Stomach (tissue), 9 donors: ENCODE data around the gene DSEL. TPM values are rescaled to one million over a fixed set of nuclear protein-coding genes. Genes with fewer than 3 reads are reported as not detected.
A peak's percentile ranks its signal among the peaks of the same experiment; 100 is the strongest.

Source experiments
- DNase-seq, 2 donors: peaks; one replicate each; pipeline versions ENCODE4 v3.0.0 to v3.0.0-alpha.2; 2013 to 2019
- H3K27ac ChIP-seq, 5 donors: fragments of 200-600 bp in 4 of 5; sonication (generic) in 4 of 5; one replicate each; pipeline ENCODE4 v1.5.1; 2013 to 2019; ENCODE audit warnings: mild to moderate bottlenecking in 1 of 5, moderate library complexity in 1 of 5
- H3K27me3 ChIP-seq, 3 donors: fragments of 200-600 bp; sonication (generic); one replicate each; pipeline ENCODE4 v1.5.1; 2017 to 2019; ENCODE audit warnings: mixed run types in 1 of 3
- H3K36me3 ChIP-seq, 4 donors: fragments of 200-600 bp; sonication (generic); 1 replicate in 3 of 4; 2 replicates in 1 of 4; pipeline ENCODE4 v1.5.1; 2016 to 2019
- H3K4me1 ChIP-seq, 4 donors: fragments of 200-600 bp; sonication (generic); one replicate each; pipeline ENCODE4 v1.5.1; 2016 to 2019
- H3K4me3 ChIP-seq, 4 donors: fragments of 200-600 bp; sonication (generic) in 3 of 4; one replicate each; pipeline ENCODE4 v1.5.1; 2016 to 2019; ENCODE audit warnings: mild to moderate bottlenecking in 1 of 4
- H3K9me3 ChIP-seq, 4 donors: fragments of 200-600 bp; sonication (generic); one replicate each; pipeline ENCODE4 v1.5.1; 2016 to 2019
- EP300 ChIP-seq: sonication (generic); formaldehyde crosslinking; IDR thresholded peaks from one replicate; pipeline ENCODE4 v1.6.1; 2017; ENCODE audit warnings: antibody characterized with exemption
- POLR2A ChIP-seq, 4 donors: fragments of 450-650 bp; IDR thresholded peaks; one replicate each; pipeline ENCODE4 v1.6.1; 2016; ENCODE audit warnings: antibody characterized with exemption in 4 of 4, control low read depth in 2 of 4, mild to moderate bottlenecking in 1 of 4, moderate library complexity in 1 of 4
- POLR2AphosphoS5 ChIP-seq, 3 donors: sonication (generic); formaldehyde crosslinking; IDR thresholded peaks; one replicate each; pipeline ENCODE4 v1.6.1; 2016; ENCODE audit warnings: antibody characterized with exemption in 3 of 3
- WGBS, 5 donors: extraction: QIAGEN DNeasy Blood & Tissue Kit in 3 of 5; methylation state at CpG; one replicate each; pipeline versions ENCODE4 v1.1.5 to v1.1.7; 2013 to 2018; 5-methylcytosine and 5-hydroxymethylcytosine counted together
- intact Hi-C: fragments of 100-400 bp; cut with DNase I; formaldehyde crosslinking; loops from one replicate; pipeline ENCODE4 v1.15.1; 2023; ENCODE audit warnings: low total_unique reads
- polyA plus RNA-seq, 3 donors: library from polyadenylated mRNA; stranded (reverse); fragments of 200-250 nt; gene quantifications; one replicate each; pipeline ENCODE4 v1.2.3, GENCODE V29; 2013
- total RNA-seq, 5 donors: library from RNA; depleted of rRNA; stranded (reverse); fragments of >200 nt; gene quantifications; one replicate each; pipeline versions ENCODE4 v1.1.0 to v1.2.3, GENCODE V29; 2014 to 2016
- TF ChIP-seq, protein P1 (sequence below), 7 experiments: fragments of 450-650 bp in 4 of 7; fragments of 200-600 bp in 3 of 7; sonication (generic) in 3 of 7; IDR thresholded peaks; one replicate each; pipeline ENCODE4 v1.5.1; 2016 to 2019; ENCODE audit warnings: antibody characterized with exemption in 7 of 7, control low read depth in 2 of 7, mild to moderate bottlenecking in 1 of 7
- donor health status: healthy with polysubstance abuse.
- donor health status: Bipolar disorder and iron deficiency.
- donor health status: healthy.

The DSEL gene
- total and polyA plus RNA-seq, 8 donors, result 0.78 to 23.9 (median 4.6) TPM

DNA sequence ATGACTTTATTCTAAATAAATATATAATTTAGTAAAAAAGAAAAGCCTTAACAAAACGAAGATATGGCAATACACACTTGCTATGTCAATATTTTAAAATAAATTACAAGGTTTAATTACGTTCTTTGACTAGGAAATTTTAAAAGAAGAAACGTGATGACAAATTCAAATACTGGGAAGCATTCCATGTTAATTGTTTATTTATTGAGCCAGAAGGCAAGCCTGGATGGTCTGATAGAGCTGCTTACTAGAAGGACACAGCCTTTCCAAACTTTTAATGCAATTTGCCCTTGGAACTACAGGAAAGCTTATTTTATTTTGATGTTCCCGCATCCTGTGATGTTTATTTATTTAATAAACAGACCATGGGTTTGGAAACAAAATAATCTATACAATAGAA lies 33.4 kb upstream of the DSEL start:
- Histone ChIP-seq H3K4me1 (no peaks in the 10 kb centered on the region), H3K4me3 (no peak overlapping the region), H3K27me3 (no peaks in the 10 kb centered on the region), H3K36me3 (no peaks in the 10 kb centered on the region), H3K9me3 (no peaks in the 10 kb centered on the region), H3K27ac (no peak overlapping the region)
- no peak for DNase-seq
- TF ChIP-seq EP300, result no peak
- TF ChIP-seq POLR2AphosphoS5 (IDR thresholded peaks at IDR 0.05), result no peak
- TF ChIP-seq, protein P1, sequence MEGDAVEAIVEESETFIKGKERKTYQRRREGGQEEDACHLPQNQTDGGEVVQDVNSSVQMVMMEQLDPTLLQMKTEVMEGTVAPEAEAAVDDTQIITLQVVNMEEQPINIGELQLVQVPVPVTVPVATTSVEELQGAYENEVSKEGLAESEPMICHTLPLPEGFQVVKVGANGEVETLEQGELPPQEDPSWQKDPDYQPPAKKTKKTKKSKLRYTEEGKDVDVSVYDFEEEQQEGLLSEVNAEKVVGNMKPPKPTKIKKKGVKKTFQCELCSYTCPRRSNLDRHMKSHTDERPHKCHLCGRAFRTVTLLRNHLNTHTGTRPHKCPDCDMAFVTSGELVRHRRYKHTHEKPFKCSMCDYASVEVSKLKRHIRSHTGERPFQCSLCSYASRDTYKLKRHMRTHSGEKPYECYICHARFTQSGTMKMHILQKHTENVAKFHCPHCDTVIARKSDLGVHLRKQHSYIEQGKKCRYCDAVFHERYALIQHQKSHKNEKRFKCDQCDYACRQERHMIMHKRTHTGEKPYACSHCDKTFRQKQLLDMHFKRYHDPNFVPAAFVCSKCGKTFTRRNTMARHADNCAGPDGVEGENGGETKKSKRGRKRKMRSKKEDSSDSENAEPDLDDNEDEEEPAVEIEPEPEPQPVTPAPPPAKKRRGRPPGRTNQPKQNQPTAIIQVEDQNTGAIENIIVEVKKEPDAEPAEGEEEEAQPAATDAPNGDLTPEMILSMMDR (IDR thresholded peaks at IDR 0.05), result no peak
- no peak for TF ChIP-seq POLR2A (IDR thresholded peaks at IDR 0.05)
- intact Hi-C loops, result no loop called here
- WGBS, 5 donors, result 19 to 35% (median 31%) methylated on average over 4 of the region's 4 CpGs

DNA sequence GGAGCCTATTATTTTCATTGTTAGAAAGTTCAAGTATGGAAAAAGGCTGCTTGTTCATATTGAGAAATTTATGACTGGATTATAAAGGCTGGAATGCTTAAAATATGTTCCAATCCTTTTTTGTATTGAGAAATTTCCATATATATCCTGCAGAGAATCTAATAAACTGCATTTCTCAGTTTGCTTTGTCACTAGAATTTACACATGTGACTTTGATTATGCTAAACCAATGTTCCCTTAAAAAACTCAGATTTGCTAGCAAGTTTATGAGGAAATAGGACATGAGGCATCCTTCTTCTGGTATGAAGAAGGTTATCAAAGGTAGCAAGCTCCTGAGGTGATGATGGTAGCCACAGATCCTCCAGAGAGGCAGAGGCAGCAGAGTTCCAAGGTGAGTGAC lies 29.2 kb upstream of the DSEL start:
- Histone ChIP-seq H3K9me3 (no peaks in the 10 kb centered on the region), H3K27ac (no peak overlapping the region), H3K36me3 (no peaks in the 10 kb centered on the region), H3K4me3 (no peak overlapping the region), H3K27me3 (no peaks in the 10 kb centered on the region), H3K4me1 (no peaks in the 10 kb centered on the region)
- DNase-seq, result no peak
- TF ChIP-seq POLR2AphosphoS5 (IDR thresholded peaks at IDR 0.05) (no peak), EP300 (no peak)
- intact Hi-C loops, result no loop called here

DNA sequence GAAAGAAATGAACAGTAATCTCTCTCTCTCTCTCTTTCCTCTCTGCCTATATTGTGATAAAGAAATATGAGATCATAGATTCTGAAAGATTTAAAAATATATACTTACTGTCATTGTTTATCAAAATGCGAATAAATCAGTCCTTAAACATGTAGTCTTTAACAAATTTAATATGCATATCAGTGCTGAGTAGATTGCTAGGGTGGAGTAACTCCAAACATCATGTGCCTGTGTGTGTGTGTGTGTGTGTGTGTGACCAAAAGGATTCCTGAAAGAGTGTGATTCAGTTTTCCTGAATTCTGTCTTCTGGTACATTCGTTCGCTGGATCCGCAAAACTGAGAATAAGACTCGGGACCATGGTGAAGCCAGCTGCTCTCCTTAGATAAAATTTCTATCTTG lies 24.0 kb upstream of the DSEL start:
- WGBS, 5 donors, result 79 to 91% (median 87%) methylated on average over 5 of the region's 5 CpGs
- Histone ChIP-seq H3K4me3 (no peak overlapping the region), H3K4me1 (no peaks in the 10 kb centered on the region), H3K27ac (no peak overlapping the region), H3K36me3 (no peaks in the 10 kb centered on the region), H3K9me3 (no peaks in the 10 kb centered on the region), H3K27me3 (no peaks in the 10 kb centered on the region)
- no peak for DNase-seq
- TF ChIP-seq EP300 (no peak), POLR2AphosphoS5 (IDR thresholded peaks at IDR 0.05) (no peak), POLR2A (IDR thresholded peaks at IDR 0.05) (no peak)
- TF ChIP-seq, protein P1 (IDR thresholded peaks at IDR 0.05), result no peak
- intact Hi-C loops, result no loop called here

DNA sequence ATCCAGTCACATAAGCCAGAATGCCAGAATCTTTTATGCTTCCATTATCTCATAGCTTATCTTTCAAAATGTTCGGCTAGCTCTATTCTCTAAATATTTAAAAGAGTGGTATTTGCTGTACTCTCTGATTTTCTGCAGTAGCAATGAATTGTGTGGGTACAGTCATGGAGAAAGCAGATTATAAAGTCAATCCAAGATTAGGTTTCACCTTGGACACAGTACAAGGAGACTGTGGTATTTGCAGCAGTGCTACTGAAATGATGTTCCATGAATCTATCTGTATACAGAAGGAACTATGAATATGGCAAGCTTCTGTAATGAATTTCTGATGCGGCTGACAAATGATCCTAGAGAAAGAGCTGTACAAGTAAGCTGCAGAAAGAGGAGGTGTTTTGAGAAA lies 15.4 kb upstream of the DSEL start:
- no peak overlapping the region for H3K4me3 ChIP-seq
- H3K27ac ChIP-seq, result no peak overlapping the region
- no peak for DNase-seq
- no peak for TF ChIP-seq POLR2AphosphoS5 (IDR thresholded peaks at IDR 0.05)
- TF ChIP-seq POLR2A (IDR thresholded peaks at IDR 0.05), result no peak
- TF ChIP-seq, protein P1 (IDR thresholded peaks at IDR 0.05), result no peak
- TF ChIP-seq EP300, result no peak
- intact Hi-C loops, result no loop called here
- WGBS, 5 donors, result 58 to 78% (median 67%) methylated on average over 2 of the region's 2 CpGs
- no peaks in the 10 kb centered on the region for H3K4me1 ChIP-seq
- no peaks in the 10 kb centered on the region for H3K36me3 ChIP-seq
- no peaks in the 10 kb centered on the region for H3K9me3 ChIP-seq
- H3K27me3 ChIP-seq, result no peaks in the 10 kb centered on the region

DNA sequence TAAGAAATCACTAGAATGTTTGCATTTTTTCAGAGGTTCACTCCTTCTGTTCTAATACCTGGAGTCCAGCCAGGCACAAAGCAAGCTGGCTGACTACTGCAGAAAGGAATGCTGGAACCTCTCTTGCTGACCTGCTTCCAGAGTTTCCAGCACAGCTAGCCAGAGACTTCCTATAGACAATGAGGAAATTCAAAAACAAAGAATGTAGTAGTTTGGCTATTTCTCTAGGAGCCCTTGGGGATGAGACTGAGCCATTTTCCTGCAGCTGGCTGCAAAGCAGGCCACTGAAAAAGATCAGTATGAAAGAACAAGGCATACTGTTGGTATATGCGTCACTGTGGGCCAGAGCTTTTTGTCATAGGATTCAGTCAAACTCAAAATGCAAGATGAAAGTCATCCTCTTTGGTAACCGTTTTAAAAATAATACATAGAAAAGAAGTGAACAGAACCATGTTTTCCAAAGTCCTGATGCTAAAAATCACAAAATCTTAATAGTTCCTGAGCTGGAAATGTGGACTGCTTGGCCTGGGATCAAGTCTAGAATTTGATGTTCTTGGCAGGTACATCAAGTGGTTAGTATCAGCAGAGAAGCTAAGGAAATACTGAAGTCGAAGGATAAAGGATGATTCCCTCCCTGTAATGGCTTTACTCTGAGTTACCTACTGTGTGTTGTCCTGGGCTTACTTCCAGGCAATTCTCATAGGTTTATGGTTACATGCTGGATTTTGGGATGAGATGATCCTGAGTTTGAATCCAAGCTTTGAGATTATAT lies 9.0 kb upstream of the DSEL start:
- H3K4me1 ChIP-seq, result peaks cover 0 to 22% (median 13%) of the 10 kb centered on the region in 4 donors
- peak in 1 of 3 donors; percentile 27 for TF ChIP-seq POLR2AphosphoS5 (IDR thresholded peaks at IDR 0.05)
- TF ChIP-seq, protein P1 (IDR thresholded peaks at IDR 0.05), result no peak
- H3K27ac ChIP-seq, result peak overlapping the region in 4 of 5 donors; percentile 40 to 70 (median 49)
- H3K27me3 ChIP-seq, result no peaks in the 10 kb centered on the region
- intact Hi-C loops, result no loop called here
- 43 to 67% (median 56%) methylated on average over 3 of the region's 3 CpGs for WGBS, 5 donors
- peak; percentile 68 to 88 for DNase-seq
- no peaks in the 10 kb centered on the region for H3K9me3 ChIP-seq
- no peaks in the 10 kb centered on the region for H3K36me3 ChIP-seq
- H3K4me3 ChIP-seq, result no peak overlapping the region
